HCT116 (cell line): ENCODE measurements around the gene TSC2. TPM values are rescaled to one million over a fixed set of nuclear protein-coding genes. Genes with fewer than 3 reads are reported as not detected.

ENCODE experiments used
- ATAC-seq: fragments of 200-7000 bp; cut with Tn5 transposase; 2 replicates; pipeline ENCODE4 v1.9.1; 2020; ENCODE audit warnings: mild to moderate bottlenecking, moderate library complexity
- BruUV-seq: library from RNA; stranded (reverse); fragments of 400-500 nt; replicated peaks from 2 replicates; lab custom pipeline; 2021; lab: Mats Ljungman, UMichigan
- CTCF ChIA-PET: fragments of 300-600 bp; sonication (Branson Sonifier 250); formaldehyde crosslinking; loops from one replicate; lab custom pipeline; 2021; ENCODE audit warnings: antibody characterized with exemption; lab: Charles Lee
- POLR2A ChIA-PET: fragments of 300-600, 350-600 bp; sonication (Branson Sonifier 250); formaldehyde crosslinking; loops from one replicate; lab custom pipeline; 2021; ENCODE audit warnings: antibody characterized with exemption; lab: Charles Lee
- RAD21 ChIA-PET, 2 experiments: fragments of 300-600 bp; sonication (Branson Sonifier 250); formaldehyde crosslinking; loops; one replicate each; lab custom pipeline; 2023; ENCODE audit warnings: low total read pairs in 2 of 2; ENCODE audit not compliant: uncharacterized antibody in 2 of 2, unreplicated experiment in 2 of 2, low non-redundant PET in 1 of 2; lab: Charles Lee
- DNase-seq: peaks from one replicate; pipeline ENCODE4 v3.0.0-alpha.2; 2010; ENCODE audit warnings: low read depth, low spot score
- H2AFZ ChIP-seq: fragments of 200-600 bp; shearing (Covaris generic), sonication (generic); 2 replicates; pipeline ENCODE4 v1.6.1; 2017; ENCODE audit warnings: low read depth, mixed run types, mixed read lengths, antibody characterized with exemption, low read length; ENCODE audit not compliant: poor library complexity, severe bottlenecking
- H3K27ac ChIP-seq: 2 replicates; pipeline ENCODE4 v1.5.1; 2012; ENCODE audit warnings: low read depth, low read length
- H3K27me3 ChIP-seq: fragments of 200-600 bp; sonication (generic); 2 replicates; pipeline ENCODE4 v1.6.1; 2016; ENCODE audit warnings: mixed run types, low read length, mixed read lengths; ENCODE audit not compliant: insufficient read depth
- H3K36me3 ChIP-seq, 2 experiments: fragments of 200-500 bp in 1 of 2; fragments of 200-600 bp in 1 of 2; sonication (Bioruptor generic) in 1 of 2; sonication (generic) in 1 of 2; 2 replicates each; pipeline versions ENCODE4 v1.5.1 to v1.6.1; 2014 to 2016; ENCODE audit warnings: low read length in 2 of 2, inconsistent platforms in 1 of 2, mixed read lengths in 1 of 2, mixed run types in 1 of 2; ENCODE audit not compliant: insufficient read depth in 2 of 2, control insufficient read depth in 1 of 2
- H3K4me1 ChIP-seq, 2 experiments: fragments of 200-600 bp in 1 of 2; sonication (generic) in 1 of 2; 2 replicates each; pipeline versions ENCODE4 v1.5.1 to v1.6.1; 2012 to 2017; ENCODE audit warnings: low read length in 2 of 2, inconsistent platforms in 1 of 2, mild to moderate bottlenecking in 1 of 2, mixed read lengths in 1 of 2, mixed run types in 1 of 2, moderate library complexity in 1 of 2; ENCODE audit not compliant: insufficient read depth in 2 of 2, control insufficient read depth in 1 of 2
- H3K4me2 ChIP-seq: fragments of 200-600 bp; sonication (generic); 2 replicates; pipeline ENCODE4 v1.6.1; 2017; ENCODE audit warnings: mixed run types, low read length, mixed read lengths
- H3K4me3 ChIP-seq, 2 experiments: fragments of 200-600 bp in 1 of 2; sonication (generic) in 1 of 2; replicated peaks in 1 of 2; 2 replicates each; pipeline ENCODE4 v1.5.1; 2011 to 2016; ENCODE audit warnings: low read length in 2 of 2, control low read depth in 1 of 2, low read depth in 1 of 2, mild to moderate bottlenecking in 1 of 2, mixed read lengths in 1 of 2, mixed run types in 1 of 2
- H3K79me2 ChIP-seq: fragments of 200-600 bp; sonication (generic); 2 replicates; pipeline ENCODE4 v1.6.1; 2017; ENCODE audit warnings: mild to moderate bottlenecking, mixed run types, low read length, moderate library complexity, mixed read lengths; ENCODE audit not compliant: insufficient read depth
- H3K9ac ChIP-seq: fragments of 200-600 bp; sonication (generic); 2 replicates; pipeline ENCODE4 v1.6.1; 2016; ENCODE audit warnings: low read length, mixed read lengths
- H3K9me2 ChIP-seq: fragments of 200-600 bp; sonication (generic), shearing (Covaris generic); 2 replicates; pipeline ENCODE4 v1.6.1; 2017; ENCODE audit warnings: mixed run types, mild to moderate bottlenecking, moderate library complexity; ENCODE audit not compliant: insufficient read depth
- H3K9me3 ChIP-seq, 2 experiments: fragments of 200-500 bp in 1 of 2; fragments of 200-600 bp in 1 of 2; sonication (Bioruptor generic) in 1 of 2; sonication (generic) in 1 of 2; 2 replicates each; pipeline ENCODE4 v1.6.1; 2014 to 2017; ENCODE audit warnings: low read length in 2 of 2, mixed read lengths in 2 of 2, inconsistent platforms in 1 of 2, low read depth in 1 of 2, mild to moderate bottlenecking in 1 of 2, mixed run types in 1 of 2, moderate library complexity in 1 of 2; ENCODE audit not compliant: control insufficient read depth in 1 of 2, insufficient read depth in 1 of 2
- H4K20me1 ChIP-seq: fragments of 200-600 bp; sonication (generic), shearing (Covaris generic); 2 replicates; pipeline ENCODE4 v1.6.1; 2017; ENCODE audit warnings: mixed run types, mild to moderate bottlenecking, moderate library complexity; ENCODE audit not compliant: insufficient read depth
- CBX3 ChIP-seq: IDR thresholded peaks from 2 replicates; pipeline ENCODE4 v1.6.1; 2012; ENCODE audit warnings: low read depth
- EZH2phosphoT487 ChIP-seq: fragments of 200-600 bp; IDR thresholded peaks from 2 replicates; pipeline ENCODE4 v1.6.1; 2018; ENCODE audit warnings: antibody characterized with exemption, borderline replicate concordance
- FOSL1 ChIP-seq: IDR thresholded peaks from 2 replicates; pipeline ENCODE4 v1.6.1; 2012; ENCODE audit warnings: low read depth
- JUND ChIP-seq: IDR thresholded peaks from 2 replicates; pipeline ENCODE4 v1.6.1; 2012
- POLR2AphosphoS5 ChIP-seq: IDR thresholded peaks from 2 replicates; pipeline ENCODE4 v1.6.1; 2011; ENCODE audit warnings: mild to moderate bottlenecking, low read depth, low read length, moderate library complexity
- SRF ChIP-seq: IDR thresholded peaks from 2 replicates; pipeline ENCODE4 v1.6.1; 2012; ENCODE audit warnings: low read depth
- TCF7L2 ChIP-seq: IDR thresholded peaks from 2 replicates; pipeline ENCODE4 v1.7.0; 2011; ENCODE audit warnings: borderline replicate concordance, inconsistent platforms; ENCODE audit not compliant: insufficient read depth, insufficient read length; ENCODE audit errors: extremely low read depth
- ZNF274 ChIP-seq: fragments of 200-500 bp; sonication (Bioruptor generic); IDR thresholded peaks from 2 replicates; pipeline ENCODE4 v1.6.1; 2014; ENCODE audit warnings: mild to moderate bottlenecking, low read depth, low read length, inconsistent platforms
- intact Hi-C: fragments of 100-400 bp; cut with micrococcal nuclease; formaldehyde crosslinking; loops from 2 replicates; pipeline ENCODE4 v1.10.0; 2022
- total RNA-seq: library from RNA; stranded (reverse); gene quantifications from one replicate; pipeline ENCODE4 v1.2.1, GENCODE V29; 2021; ENCODE audit not compliant: unreplicated experiment

The TSC2 gene
- total RNA-seq, 1 experiment from 2014 or later = 74.1 TPM

GRCh38 chr16:2077016-2077415 lies 29.2 kb downstream of the TSC2 start:
- Histone ChIP-seq H3K9me2 (no peaks in the 10 kb centered on the region), H3K4me1 (no peaks in the 10 kb centered on the region), H3K4me3 (no peak overlapping the region), H3K27me3 (no peaks in the 10 kb centered on the region), H4K20me1 (no peaks in the 10 kb centered on the region), H3K9me3 (no peaks in the 10 kb centered on the region), H3K4me2 (no peak overlapping the region), H3K79me2 (no peaks in the 10 kb centered on the region), H3K27ac (no peak overlapping the region), H3K9ac (no peak overlapping the region), H2AFZ (no peak overlapping the region), H3K36me3 (no peaks in the 10 kb centered on the region)
- BruUV-seq = no TSS peak
- ChIA-PET CTCF (no interaction called here), POLR2A (no interaction called here), RAD21 (no interaction called here)
- DNase-seq (no peak), ATAC-seq (no peak)
- intact Hi-C loops = no loop called here
- TF ChIP-seq EZH2phosphoT487 (no peak), FOSL1 (no peak)

- no peak for ATAC-seq
- TF ChIP-seq TCF7L2 = no peak
- no peak for TF ChIP-seq SRF
- no peak for TF ChIP-seq POLR2AphosphoS5
- TF ChIP-seq ZNF274 = no peak
- TF ChIP-seq CBX3 = no peak
- TF ChIP-seq JUND = no peak
- no peaks in the 10 kb centered on the region for H3K27me3 ChIP-seq
- ChIA-PET RAD21 (no interaction called here), CTCF (no interaction called here), POLR2A (no interaction called here)
- no peaks in the 10 kb centered on the region for H4K20me1 ChIP-seq
- no peak overlapping the region for H3K27ac ChIP-seq
- intact Hi-C loops = no loop called here
- DNase-seq = no peak
- H3K9me2 ChIP-seq = no peaks in the 10 kb centered on the region
- H3K4me1 ChIP-seq = no peaks in the 10 kb centered on the region
- no peaks in the 10 kb centered on the region for H3K9me3 ChIP-seq
- no peak overlapping the region for H2AFZ ChIP-seq
- no peak overlapping the region for H3K9ac ChIP-seq
- H3K79me2 ChIP-seq = no peaks in the 10 kb centered on the region
- BruUV-seq = no TSS peak
- H3K4me3 ChIP-seq = no peak overlapping the region
- no peaks in the 10 kb centered on the region for H3K36me3 ChIP-seq
- H3K4me2 ChIP-seq = no peak overlapping the region
Measured at GRCh38 chr16:2077696-2078095, 29.9 kb downstream of the TSC2 start.
